Activated CD4-positive, alpha-beta memory T cell treated with anti-CD3 and anti-CD28 coated beads, Interleukin-2, amount 10 ng/mL, durations not matched to agents 7 days and 5 days (primary cell): Measurements from ENCODE around the gene ZNF764. TPM values are rescaled to one million over a fixed set of nuclear protein-coding genes. Genes with fewer than 3 reads are reported as not detected.

Experiments used
- CTCF ChIA-PET: fragments of 350-600 bp; sonication (Branson Sonifier 250); formaldehyde crosslinking; loops from one replicate; lab custom pipeline; 2021; ENCODE audit warnings: antibody characterized with exemption, inconsistent platforms; lab: Charles Lee
- POLR2A ChIA-PET: fragments of 350-600 bp; sonication (Branson Sonifier 250); formaldehyde crosslinking; loops from one replicate; lab custom pipeline; 2021; ENCODE audit warnings: antibody characterized with exemption; lab: Charles Lee
- DNase-seq: peaks from one replicate; pipeline ENCODE4 v3.0.0-alpha.2; 2020
- H3K27ac Mint-ChIP-seq: one replicate; pipeline ENCODE4 v1.8.0; 2021; ENCODE audit warnings: mild to moderate bottlenecking, mixed read lengths
- H3K27me3 Mint-ChIP-seq: one replicate; pipeline ENCODE4 v1.8.0; 2021; ENCODE audit warnings: mixed read lengths
- H3K36me3 Mint-ChIP-seq: one replicate; pipeline ENCODE4 v1.8.0; 2021; ENCODE audit warnings: low read depth, mixed read lengths
- H3K4me1 Mint-ChIP-seq: one replicate; pipeline ENCODE4 v1.8.0; 2021; ENCODE audit warnings: mixed read lengths
- H3K4me3 Mint-ChIP-seq: one replicate; pipeline ENCODE4 v1.8.0; 2021; ENCODE audit warnings: mild to moderate bottlenecking, mixed read lengths
- H3K9me3 Mint-ChIP-seq: one replicate; pipeline ENCODE4 v1.8.0; 2021; ENCODE audit warnings: mixed read lengths
- total RNA-seq, 2 experiments: library from RNA; stranded (reverse); gene quantifications; one replicate each; pipeline ENCODE4 v1.2.3, GENCODE V29; 2021

Gene ZNF764
- total RNA-seq, 2 experiments from 2014 or later, result 16.0 to 16.8 TPM

GRCh38 chr16:30509081-30509765 is 49.0 kb downstream of the ZNF764 start:
- H3K36me3 Mint-ChIP-seq, result peaks cover 68% of the 10 kb centered on the region

More at GRCh38 chr16:30509081-30509765, 49.0 kb downstream of the ZNF764 start:
- Mint-ChIP-seq H3K4me3 (no peak overlapping the region), H3K27ac (peak overlapping the region; percentile 19), H3K9me3 (no peaks in the 10 kb centered on the region), H3K27me3 (no peaks in the 10 kb centered on the region), H3K4me1 (peaks cover 9% of the 10 kb centered on the region)
- ChIA-PET POLR2A (interaction anchor here (1.0 to 7.6 kb wide), 4 partner anchors 9 to 16 kb away, joined by 3 to 78 read pairs (median 12); no protein-coding TSS in a partner anchor), CTCF (interaction anchor here (1.0 to 1.5 kb wide), 4 partner anchors 79 to 120 kb away, joined by 3 to 7 read pairs (median 4); partner anchors contain the start of gene DCTPP1)
- DNase-seq, result no peak

Other genes starting within 250 kb of the ZNF764 start
- 10 to 100 TPM; 75.6 to 75.9 TPM for gene CD2BP2, start 203.1 kb downstream of the ZNF764 start, total RNA-seq
- gene TBC1D10B, start 187.9 kb downstream of the ZNF764 start, total RNA-seq, result 10 to 100 TPM; 69.2 TPM
- gene MYL11, start 183.6 kb downstream of the ZNF764 start, total RNA-seq, result 1 to 10 TPM in 1 of 2 experiments, not detected in 1; 1.2 TPM
- gene SEPTIN1, start 175.8 kb downstream of the ZNF764 start, total RNA-seq, result 100 to 1,000 TPM; 343 to 354 TPM
- gene ZNF48, start 163.0 kb downstream of the ZNF764 start, total RNA-seq, result 10 to 100 TPM; 14.2 to 14.5 TPM
- gene ZNF771, start 150.8 kb downstream of the ZNF764 start, total RNA-seq, result 1 to 10 TPM; 4.2 to 4.5 TPM
- 10 to 100 TPM; 51.3 to 51.4 TPM for gene DCTPP1, start 128.3 kb downstream of the ZNF764 start, total RNA-seq
- gene SEPHS2, start 112.5 kb downstream of the ZNF764 start, total RNA-seq, result 10 to 100 TPM; 56.3 to 57.8 TPM
- gene ITGAL, start 85.6 kb downstream of the ZNF764 start, total RNA-seq, result 100 to 1,000 TPM; 583 to 586 TPM
- 1 to 10 TPM; 5.9 to 6.0 TPM for gene ZNF768, start 31.8 kb downstream of the ZNF764 start, total RNA-seq
- gene ZNF747, start 23.5 kb downstream of the ZNF764 start, total RNA-seq, result 10 to 100 TPM; 10.6 to 10.7 TPM
- gene ZNF688, start 13.3 kb upstream of the ZNF764 start, total RNA-seq, result 10 to 100 TPM; 19.2 to 22.8 TPM
- 10 to 100 TPM; 12.9 to 13.3 TPM for gene ZNF785, start 27.3 kb upstream of the ZNF764 start, total RNA-seq
- 10 to 100 TPM in 1 of 2 experiments, 1 to 10 TPM in 1; 9.9 to 11.7 TPM for gene ZNF689, start 52.0 kb upstream of the ZNF764 start, total RNA-seq
- 10 to 100 TPM; 78.4 to 86.1 TPM for gene PRR14, start 92.6 kb upstream of the ZNF764 start, total RNA-seq
- 100 to 1,000 TPM; 106 to 107 TPM for gene FBRS, start 100.1 kb upstream of the ZNF764 start, total RNA-seq
- gene SRCAP, start 140.8 kb upstream of the ZNF764 start, total RNA-seq, result 10 to 100 TPM; 63.2 to 65.0 TPM
- 10 to 100 TPM; 34.5 to 38.6 TPM for gene PHKG2, start 190.1 kb upstream of the ZNF764 start, total RNA-seq
- 1 to 10 TPM; 3.1 to 4.1 TPM for gene CFAP119, start 203.7 kb upstream of the ZNF764 start, total RNA-seq
- 10 to 100 TPM; 96.1 to 96.2 TPM for gene RNF40, start 203.9 kb upstream of the ZNF764 start, total RNA-seq
- gene ZNF629, start 228.8 kb upstream of the ZNF764 start, total RNA-seq, result 1 to 10 TPM; 1.0 to 1.2 TPM